HUDEP-2 (cell line): ENCODE results near the gene C1QTNF4.
"Not testable (repeated sequence)": the region's sequence is repeated elsewhere in the genome, so short reads cannot be mapped to it uniquely, and the experiment has no call there.

Source experiments
- DNase-seq, 76 experiments: peaks; one replicate each; lab custom pipeline; 2025; ENCODE audit not compliant: unreplicated experiment in 76 of 76; lab: John Stamatoyannopoulos, UW

Gene C1QTNF4

DNA sequence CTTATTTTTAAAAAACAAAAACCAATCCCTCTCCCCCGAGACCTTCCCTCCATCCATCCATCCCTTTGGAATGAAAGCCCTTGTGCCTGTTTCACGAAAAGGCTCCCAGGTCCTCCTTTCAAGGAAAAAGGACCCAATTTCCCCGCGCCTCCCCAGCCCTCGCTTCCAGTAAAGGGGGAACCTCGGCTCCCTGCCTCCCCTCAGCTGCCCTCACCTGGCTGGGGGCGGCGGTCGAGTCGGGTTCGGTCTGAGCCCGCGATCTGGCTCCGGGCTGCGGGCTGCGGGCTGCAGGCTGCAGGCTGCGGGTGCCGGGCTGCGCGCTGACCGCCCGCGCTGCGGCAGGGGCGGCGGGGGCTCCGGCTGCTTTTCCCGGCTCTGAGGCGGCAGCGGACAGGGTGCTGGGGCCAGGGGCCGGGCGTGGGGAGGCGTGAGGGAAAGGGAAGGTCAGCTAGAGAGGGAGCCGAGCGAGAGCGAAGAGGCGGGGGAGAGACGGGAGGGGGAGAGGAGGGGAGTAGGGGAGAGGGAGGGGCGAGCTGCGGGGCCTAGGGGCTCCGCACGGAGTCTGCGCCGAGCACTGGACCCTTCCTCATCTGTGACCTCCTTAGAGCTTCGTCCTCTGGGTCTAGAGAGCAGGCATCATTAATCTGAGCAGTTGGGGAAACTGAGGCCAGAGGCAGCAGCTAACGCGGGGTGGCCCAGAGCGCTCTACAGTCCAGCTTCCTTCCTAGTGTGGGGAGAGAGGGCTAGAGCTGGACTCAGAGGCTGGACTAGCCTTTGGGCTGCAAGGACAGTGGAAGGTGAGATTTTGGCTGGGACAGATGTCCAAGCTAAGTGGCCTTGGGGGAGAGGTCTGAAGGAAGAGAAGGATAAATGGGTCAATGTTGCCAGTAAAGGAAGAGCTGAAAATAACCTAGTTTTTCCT lies at the start of gene C1QTNF4:
Gene C1QTNF4 (minus strand): TSS at position 478 of the 922 bp plus-strand sequence. CDS start 3,601 bp downstream, outside the sequence.
- no peak for DNase-seq

DNA sequence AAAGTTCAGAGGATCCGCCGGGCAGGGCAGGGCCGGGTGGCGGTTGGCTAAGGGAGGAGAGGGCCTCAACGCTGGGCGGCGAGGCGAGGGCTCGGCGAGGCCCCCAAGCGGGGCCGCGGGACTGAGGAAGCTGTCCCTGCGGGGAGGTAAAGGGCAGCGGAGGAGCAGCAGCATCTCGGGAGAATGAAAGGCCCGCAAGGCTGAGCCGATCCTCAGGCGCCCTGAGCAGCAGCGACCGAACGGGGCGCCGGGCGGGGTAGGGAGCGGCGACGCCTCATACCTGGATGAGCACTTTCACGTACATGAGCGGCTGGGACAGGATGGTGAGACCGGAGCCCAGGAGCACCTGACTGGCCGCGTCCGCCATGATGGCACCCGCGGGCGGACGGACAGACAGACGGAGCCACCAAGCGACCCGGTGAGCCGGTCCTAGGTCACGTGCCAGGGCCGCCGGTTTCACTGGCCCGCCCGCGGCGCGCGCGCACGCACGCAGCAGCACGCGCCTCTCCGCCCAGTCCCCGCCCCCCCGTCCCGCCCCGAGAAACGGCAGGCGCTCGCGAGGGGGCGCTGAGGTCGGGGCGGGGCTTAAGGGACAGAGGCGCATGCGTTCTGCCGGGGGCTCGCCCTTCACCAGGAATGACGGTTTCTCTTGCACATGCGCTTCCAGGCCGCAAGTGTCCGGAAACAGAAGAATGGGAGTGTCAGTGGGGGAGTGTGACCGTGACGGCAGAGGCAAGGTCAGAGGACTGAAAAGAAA lies 48.1 kb upstream of the C1QTNF4 start, which contains the start of gene MTCH2:
Gene MTCH2 (minus strand): TSS at position 461 of the 757 bp plus-strand sequence. CDS start 94 bp downstream, at position 367.
- peak; percentile 32 to 98 (median 95) for DNase-seq

DNA sequence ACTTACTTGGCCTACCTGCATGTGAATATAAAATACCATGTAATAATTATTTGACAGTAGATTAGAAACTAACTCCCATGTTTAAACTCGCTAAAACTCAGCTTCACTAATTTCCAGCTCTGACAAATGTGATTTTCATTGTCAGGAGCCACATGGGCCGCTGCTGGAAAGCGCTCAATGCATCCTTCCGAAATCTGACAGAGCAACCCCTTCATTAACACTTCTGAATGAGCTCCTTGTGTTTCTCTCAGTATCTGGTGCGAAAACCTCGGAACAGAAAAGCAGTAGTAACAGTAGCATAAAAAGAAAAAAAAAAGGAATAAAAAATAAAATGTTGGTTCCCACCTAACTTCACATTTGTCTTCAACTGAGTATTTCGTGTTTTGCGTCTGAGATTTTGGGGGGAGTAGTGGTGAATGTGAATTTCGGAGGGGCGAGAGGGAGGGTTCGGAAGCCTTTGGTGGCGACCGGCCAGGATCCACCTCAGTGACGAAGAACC lies 47.4 kb upstream of the C1QTNF4 start:
- DNase-seq, result no peak

DNA sequence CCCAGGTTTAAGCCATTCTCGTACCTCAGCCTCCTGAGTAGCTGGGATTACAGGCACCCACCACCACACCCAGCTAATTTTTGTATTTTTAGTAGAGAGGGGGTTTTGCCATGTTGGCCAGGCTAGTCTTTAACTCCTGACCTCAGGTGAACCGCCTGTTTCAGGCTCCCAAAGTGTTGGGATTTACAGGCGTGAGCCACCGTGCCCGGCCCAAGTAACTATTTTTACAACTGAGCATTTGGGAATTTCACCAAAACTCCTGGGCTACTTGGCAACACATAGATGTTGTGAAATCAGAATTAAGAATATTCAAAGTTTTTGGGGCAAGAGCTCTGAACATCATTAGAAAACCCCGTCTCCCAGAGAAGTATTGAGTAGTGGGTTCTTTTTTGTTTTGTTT lies 46.3 kb upstream of the C1QTNF4 start:
- not testable (repeated sequence) for DNase-seq

DNA sequence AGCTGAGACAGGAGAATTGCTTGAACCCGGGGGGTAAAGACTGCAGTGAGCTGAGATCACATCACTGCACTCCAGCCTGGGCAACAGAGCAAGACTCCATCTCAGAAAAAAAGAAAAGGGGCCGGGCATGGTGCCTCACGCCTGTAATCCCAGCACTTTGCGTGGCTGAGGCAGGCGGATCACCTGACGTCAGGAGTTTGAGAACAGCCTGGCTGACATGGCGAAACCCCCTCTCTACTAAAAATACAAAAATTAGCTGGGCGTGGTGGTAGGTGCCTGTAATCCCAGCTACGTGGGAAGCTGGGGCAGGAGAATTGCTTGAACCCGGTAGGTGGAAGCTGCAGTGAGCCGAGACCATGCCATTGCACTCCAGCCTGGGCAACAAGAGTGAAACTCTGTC lies 42.1 kb upstream of the C1QTNF4 start:
- DNase-seq, result not testable (repeated sequence)

DNA sequence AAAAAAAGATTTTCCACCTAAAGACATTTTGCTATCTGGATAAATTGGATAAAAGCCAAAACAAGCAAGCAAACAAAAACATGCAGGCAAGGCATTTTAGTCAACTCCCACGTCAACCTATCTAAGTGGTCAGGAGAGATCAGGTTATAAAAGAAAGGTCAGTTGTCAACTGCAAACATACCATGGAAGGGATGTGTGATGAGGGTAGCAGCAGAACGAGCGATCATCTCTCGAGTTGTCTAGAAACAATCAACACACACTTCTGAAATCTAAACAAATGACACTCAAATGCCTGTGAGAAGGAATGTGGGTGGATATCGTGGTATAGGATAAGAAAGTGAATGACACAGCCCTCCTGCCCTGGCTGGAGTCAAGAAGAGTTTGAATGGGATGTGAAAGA lies 37.3 kb upstream of the C1QTNF4 start:
- DNase-seq, result no peak

DNA sequence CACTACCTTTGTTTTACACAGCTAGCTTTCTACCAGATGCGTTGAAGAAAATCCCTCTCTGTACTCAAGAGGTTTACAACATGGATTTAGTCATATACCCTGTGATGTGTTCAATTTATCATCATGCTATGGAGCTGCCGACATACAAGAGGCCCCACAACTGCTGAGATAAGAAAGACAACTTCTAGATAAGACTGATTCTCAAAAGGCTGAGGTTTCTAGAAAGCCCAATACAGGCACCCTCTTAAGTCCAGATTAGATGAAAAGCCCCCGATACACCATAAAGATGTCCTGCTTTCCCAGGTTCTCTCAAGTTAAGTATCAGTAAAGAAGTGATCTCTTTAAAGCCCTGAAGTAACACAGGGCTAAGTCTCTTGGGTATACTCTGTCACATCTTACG lies 33.8 kb upstream of the C1QTNF4 start:
- no peak for DNase-seq

DNA sequence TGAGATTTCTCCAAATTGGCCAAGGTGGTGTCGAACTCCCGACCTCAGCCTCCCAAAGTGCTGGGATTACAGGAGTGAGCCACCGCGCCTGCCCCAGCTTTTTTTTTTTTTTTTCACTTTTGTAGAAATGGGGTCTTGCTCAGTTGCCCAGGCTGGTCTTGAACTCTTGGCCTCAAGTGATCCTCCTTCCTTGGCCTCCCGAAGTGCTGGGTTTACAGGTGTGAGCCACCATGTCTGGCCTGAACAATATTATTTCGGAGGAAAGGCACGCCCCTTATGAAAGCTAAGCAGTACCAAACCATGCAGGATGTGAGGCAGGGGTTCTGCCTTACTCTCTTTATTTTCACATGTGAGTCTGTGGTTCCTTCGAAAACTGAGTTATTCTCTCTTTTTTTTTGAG lies 32.0 kb upstream of the C1QTNF4 start:
- no peak for DNase-seq

DNA sequence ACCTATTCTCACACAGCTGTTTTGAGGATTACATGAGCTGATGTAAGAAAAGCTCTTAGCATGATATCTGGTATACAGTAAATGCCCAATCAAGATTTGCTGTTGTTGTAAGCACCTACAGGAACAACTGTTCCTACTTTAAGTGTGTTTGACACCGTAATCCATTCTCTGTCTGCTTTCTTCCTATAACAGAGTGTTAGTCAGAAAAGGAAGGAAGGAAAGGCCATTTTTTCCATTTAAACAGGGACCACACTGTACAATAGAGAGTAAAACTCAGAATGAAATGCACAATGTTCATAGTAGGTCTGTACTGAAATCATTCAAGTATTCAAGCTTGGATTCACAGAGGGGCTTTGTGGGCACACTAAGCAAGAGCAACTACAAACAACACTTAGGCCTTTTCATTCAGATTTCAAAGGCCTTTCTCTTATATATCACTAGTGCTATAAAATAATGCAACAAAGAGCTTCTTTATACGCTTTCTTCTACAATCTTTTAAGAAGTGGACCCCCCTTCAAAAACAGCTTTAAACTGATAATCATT lies 26.7 kb upstream of the C1QTNF4 start:
- no peak for DNase-seq

DNA sequence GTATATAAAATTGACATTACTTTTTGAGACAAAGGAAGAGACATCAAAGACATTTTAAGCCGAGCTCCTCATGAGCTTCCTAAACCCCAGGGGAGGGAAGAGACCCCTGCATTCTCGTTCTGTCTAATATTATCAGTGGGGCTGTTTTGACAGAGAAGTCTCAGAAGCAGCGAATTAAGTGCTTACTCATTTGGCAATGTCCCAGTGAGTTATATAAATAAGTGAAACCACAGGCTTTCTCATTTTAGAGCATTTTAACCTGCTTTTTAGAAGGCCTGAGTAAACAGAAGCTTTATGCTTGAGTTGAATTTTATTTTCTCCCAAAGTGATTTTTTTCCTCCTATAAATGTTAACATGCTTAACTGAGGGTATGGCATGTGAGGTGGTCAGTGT lies 23.2 kb upstream of the C1QTNF4 start:
- DNase-seq, result no peak

DNA sequence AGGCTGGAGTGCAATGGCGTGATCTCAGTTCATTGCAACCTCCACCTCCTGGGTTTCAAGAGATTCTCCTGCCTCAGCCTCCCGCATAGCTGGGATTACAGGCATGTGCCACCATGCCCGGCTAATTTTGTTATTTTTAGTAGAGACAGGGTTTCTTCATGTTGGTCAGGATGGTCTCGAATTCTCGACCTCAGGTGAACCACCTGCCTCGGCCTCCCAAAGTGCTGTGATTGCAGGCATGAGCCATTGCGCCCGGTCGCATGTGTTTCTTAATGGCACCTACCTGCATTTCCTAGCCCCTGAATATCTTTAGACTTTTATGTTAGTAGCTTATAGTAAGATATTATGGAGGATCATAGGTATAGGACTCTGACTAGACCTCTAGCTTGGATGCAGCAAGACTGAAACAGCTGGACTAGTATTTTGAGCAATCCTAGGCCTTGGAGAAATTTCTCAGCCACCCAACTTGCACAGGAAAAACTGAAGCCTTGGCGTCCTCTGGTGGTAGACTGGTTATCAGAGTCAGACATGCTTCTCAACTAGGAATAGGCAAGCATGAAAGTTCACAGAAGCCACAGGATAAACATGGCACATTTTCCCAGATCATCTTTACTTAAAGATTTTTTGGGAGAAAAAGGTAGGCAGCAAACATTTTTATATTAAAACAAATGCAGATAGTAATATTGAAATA lies 22.7 kb upstream of the C1QTNF4 start:
- peak in 35 of 76 experiments; percentile 1 to 53 (median 23) for DNase-seq

DNA sequence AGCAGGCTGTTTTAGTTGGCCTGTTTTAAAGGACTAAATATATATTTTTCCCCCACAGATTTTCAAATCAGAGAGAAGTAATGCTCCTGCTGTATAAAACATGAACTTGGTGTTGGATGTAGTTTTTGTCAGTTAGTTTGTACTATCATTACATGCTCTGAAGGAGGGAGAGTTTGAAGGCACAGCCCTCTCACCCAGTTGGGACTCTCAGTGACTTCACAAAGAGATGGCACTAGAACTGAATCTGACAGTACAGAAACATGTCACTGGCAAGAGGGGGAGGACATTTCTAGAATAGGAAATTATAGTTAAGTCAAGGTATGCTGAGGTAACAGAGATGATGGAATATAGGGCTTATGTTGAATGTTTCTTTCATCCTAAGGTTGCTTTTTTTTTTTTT lies 21.0 kb upstream of the C1QTNF4 start:
- DNase-seq, result no peak

DNA sequence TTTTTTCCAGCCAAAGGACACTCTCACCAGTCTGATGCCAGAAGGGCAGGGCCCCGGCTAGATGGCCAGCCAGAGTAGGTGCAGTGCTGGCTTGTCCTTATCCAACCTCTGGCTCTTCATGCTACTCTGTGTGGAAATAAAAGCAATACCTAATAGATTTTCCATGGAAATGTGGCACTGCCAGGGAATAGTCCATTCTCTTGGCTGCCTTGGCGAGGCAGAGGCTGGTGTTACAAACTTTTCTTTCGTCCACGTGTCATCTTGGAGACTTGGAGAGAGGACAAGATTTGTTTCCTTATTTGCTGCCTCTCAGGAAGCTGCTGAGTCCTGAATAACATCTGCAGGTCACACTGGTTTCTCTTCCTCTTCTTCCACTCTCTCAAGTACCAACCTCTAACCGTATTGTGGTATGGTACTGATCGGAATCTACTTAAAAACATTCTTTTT lies 17.2 kb upstream of the C1QTNF4 start:
- DNase-seq, result no peak

DNA sequence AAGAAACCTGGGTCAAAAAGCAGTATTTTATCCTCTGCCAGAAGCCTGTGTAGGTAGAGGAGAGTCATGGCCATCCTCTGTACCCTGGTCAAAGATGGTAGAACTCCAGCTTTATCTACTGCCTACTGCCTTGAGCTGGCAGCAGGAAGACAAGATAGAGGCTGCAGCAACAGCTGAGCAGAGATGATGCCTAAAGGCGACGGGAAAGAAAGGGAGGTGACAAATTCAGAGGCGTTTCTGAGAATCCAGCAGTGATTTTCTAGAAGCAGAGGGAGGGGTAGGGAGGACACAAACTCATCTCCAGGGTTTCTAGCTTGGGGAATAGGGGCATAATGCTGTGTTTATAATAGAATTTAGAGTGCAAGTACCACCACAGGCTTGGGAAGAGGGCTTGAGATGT lies 15.5 kb upstream of the C1QTNF4 start:
- DNase-seq, result peak in 67 of 76 experiments; percentile 7 to 85 (median 45)

DNA sequence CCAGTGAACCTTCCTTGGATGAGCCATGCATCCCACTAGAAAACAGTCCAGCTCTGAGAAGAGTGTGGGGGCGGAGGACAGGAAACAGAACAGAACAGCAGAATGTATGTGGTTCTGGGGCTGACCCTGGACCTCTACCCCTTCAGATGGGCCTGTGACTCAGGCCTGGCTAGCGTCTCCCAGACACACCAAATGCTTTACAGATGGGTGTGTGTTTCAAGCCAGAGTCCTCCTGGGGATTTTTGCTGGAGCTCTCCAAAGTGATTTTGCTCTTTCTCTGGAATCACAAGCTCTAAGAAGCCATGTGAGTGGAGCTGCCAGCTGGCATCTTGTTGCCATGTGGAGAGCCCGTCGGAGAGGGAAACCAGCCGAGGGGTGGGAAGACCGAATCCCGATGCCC lies 13.2 kb upstream of the C1QTNF4 start:
- no peak for DNase-seq

DNA sequence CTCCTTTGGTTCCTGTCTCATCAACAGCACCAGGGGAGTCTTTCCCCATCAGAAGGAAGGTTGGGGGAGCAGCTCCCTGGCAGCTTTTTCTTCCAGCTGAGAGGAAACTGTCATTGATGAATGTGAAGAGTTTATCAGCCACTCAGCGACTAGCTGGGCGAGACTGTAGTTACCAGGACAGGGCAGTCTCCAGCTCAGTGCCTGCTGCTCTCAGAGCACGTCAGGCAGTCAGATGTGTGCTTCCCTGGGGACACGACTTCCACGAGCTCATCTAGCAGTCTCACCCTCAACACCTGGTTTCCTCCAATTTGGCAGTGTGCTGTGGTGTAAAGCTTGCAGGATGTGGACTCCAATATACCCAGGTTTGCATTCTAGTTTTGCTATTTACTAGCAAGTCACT lies 12.5 kb upstream of the C1QTNF4 start:
- no peak for DNase-seq

DNA sequence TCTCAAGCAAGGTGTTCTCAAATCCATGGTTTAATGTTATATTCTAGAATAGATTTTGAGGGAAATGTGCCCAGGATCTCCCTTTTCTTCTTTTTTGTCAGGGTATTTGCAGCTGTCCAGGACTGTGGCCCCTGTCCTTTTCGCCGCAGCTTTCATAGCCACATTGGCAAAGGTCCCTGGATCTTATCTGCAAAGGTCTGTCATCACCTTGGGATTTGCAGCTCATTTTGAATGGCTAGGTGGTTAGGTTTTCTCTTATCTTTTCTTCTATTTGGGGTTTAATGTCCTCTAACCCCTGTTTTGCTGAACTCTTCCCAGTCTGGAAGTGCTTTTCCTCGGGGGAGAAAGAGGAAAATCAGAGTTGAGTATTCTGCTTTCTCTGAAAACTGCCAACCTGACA lies 11.7 kb upstream of the C1QTNF4 start:
- no peak for DNase-seq

DNA sequence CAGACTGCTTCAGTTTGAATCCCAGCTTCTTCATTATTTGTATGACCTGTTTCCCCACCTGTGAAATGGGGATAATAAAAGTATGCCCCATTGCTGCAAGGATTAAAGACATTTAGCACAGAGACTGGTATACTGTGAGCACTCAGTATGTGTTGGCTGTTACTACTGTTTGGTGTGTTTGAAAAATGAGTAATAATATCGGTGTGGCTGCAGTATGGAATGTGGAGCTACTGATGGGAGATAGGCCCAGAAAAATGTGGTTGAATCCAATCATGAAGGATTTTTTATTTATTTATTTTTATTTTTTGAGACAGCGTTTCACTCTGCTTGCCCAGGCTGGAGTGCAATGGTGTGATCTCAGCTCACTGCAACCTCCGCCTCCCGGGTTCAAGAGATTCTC lies 9.1 kb upstream of the C1QTNF4 start:
- no peak for DNase-seq

DNA sequence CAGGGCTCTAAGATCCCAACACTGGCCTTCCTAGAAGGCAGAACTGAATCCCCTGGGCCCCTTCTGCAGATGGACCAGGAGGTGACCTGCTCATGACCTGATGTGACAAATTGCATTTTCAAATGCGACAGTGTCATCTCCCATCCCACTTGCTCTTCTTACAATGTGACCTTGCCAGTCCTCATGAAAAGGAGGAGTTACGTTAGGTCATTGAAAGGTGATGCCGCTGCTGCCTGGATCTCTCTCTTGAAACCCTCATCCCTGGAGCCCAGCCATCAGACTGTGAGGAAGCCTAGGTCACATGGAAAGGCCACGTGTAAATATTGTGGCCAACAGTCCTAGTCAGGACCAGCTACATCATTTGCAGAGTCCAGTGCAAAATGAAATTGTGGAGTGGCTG lies 5.7 kb upstream of the C1QTNF4 start:
- no peak for DNase-seq

DNA sequence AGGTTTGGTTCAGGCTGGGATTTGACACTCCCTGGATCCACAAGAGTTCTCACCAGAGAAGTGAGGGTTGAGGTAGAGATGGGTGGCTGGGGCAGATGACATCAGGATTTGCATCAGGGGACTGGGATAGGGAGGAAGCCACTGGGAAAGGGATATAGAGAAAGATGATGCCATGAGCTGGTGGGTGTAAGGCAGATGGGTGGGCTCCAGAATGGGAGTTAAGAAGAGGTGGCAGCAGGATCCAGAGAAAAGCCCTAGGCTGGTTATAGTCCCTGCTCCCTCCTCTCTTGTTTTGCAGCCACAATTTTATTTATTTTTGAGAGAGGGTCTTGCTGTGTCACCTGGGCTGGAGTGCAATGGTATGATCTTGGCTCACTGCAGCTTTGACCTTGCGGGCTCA lies 1.8 kb upstream of the C1QTNF4 start:
- DNase-seq, result no peak

DNA sequence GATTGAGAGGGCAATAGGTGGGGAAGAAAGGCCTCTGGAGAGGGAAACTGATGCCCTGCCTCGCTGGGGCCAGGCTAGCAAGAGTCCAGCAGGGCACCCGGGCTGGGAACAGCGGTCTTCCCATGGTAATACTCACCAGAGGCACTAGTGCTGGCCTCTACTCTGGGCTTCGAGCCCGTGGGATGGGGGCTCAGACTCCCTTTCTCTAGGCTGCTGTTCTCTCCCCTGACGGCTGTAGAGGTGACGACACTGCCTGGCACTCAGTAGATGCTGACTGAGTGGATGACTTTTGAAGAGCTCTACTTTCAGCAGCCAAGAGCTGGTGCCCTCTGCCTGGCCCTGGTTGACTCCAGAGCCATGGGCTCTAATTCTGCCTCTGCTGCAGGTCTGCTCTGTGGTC lies 818 bp upstream of the C1QTNF4 start:
- no peak for DNase-seq
